Muscle layer of colon (tissue), 2 donors: ENCODE data around the gene CYP26A1.

ENCODE experiments used
- H3K27ac ChIP-seq: one replicate; pipeline ENCODE4 v1.7.0; 2013; ENCODE audit warnings: low read depth, mild to moderate bottlenecking, low read length, moderate library complexity
- H3K27me3 ChIP-seq, 2 donors: one replicate each; pipeline ENCODE4 v1.7.0; 2013; ENCODE audit warnings: low read length in 2 of 2, mild to moderate bottlenecking in 2 of 2; ENCODE audit not compliant: insufficient read depth in 2 of 2, control insufficient read depth in 1 of 2
- H3K36me3 ChIP-seq: one replicate; pipeline ENCODE4 v1.7.0; 2013; ENCODE audit warnings: mild to moderate bottlenecking, low read length; ENCODE audit not compliant: insufficient read depth
- H3K4me1 ChIP-seq: one replicate; pipeline ENCODE4 v1.7.0; 2013; ENCODE audit warnings: mild to moderate bottlenecking, low read length; ENCODE audit not compliant: insufficient read depth
- H3K4me3 ChIP-seq, 2 donors: one replicate each; pipeline ENCODE4 v1.7.0; 2013; ENCODE audit warnings: low read length in 2 of 2, low read depth in 1 of 2, mild to moderate bottlenecking in 1 of 2, moderate library complexity in 1 of 2
- H3K9ac ChIP-seq: one replicate; pipeline ENCODE4 v1.7.0; 2013; ENCODE audit warnings: low read length
- H3K9me3 ChIP-seq: one replicate; pipeline ENCODE4 v1.7.0; 2013; ENCODE audit warnings: mild to moderate bottlenecking, low read length
- donor health status: abdominal sarcoma.
- donor health status: Adenocarcinoma of cecum.

The CYP26A1 gene

DNA sequence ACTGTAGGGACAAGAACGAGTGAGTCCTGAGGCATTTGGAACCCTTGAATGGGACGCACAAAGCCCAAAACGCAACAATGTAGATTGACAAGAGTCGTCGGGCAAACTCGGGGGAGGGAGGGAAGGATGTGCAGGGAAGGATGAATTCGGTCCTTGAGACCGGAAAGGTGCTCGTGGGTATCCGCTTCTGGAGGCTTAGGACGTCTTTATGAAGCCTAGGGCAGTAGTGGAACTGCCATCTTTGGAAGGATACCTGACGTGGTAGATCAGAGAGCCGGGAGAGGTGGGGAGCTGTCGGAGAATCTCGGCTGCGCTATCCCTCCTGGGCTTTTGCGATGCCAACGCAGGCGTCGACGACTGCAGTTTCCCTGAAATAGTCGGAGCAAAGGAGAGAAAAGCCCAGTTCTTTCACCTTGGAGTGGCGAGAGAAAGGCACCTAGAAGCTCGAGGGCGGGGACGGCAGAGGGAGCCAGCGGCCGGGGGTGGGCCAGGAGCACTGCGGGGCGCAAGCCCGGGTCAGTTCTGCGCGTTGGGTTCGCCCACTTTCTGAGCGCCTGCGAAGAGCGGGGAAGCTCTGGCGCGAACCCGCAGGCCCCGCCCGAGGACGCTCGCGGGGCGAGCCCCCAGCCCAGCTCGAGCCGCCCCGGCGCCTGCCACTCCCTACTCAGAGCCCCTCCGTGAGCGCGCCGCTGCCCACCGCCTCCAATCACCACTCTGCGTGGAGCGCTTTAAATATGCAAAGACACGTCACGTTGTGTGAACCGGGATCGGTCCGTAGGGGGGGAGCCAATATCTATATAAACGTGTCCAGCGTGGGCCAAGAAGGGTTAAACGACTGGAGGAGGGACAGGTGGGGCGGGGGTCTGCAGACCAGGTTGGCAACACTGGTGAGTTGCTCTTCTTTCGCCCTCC, 13.5 kb upstream of the CYP26A1 start, which contains the start of gene CYP26C1:
CYP26C1 (plus strand) TSS at position 824 of the 912 bp plus-strand sequence. CDS start 466 bp downstream, outside the sequence.
- Histone ChIP-seq H3K4me1 (peaks cover 5% of the 10 kb centered on the region), H3K9me3 (no peaks in the 10 kb centered on the region), H3K27me3 (peaks cover 20 to 64% of the 10 kb centered on the region in 2 donors), H3K27ac (no peak within 1 kb of the TSS), H3K36me3 (peaks cover 10% of the 10 kb centered on the region), H3K9ac (no peak within 1 kb of the TSS), H3K4me3 (no peak within 1 kb of the TSS)

DNA sequence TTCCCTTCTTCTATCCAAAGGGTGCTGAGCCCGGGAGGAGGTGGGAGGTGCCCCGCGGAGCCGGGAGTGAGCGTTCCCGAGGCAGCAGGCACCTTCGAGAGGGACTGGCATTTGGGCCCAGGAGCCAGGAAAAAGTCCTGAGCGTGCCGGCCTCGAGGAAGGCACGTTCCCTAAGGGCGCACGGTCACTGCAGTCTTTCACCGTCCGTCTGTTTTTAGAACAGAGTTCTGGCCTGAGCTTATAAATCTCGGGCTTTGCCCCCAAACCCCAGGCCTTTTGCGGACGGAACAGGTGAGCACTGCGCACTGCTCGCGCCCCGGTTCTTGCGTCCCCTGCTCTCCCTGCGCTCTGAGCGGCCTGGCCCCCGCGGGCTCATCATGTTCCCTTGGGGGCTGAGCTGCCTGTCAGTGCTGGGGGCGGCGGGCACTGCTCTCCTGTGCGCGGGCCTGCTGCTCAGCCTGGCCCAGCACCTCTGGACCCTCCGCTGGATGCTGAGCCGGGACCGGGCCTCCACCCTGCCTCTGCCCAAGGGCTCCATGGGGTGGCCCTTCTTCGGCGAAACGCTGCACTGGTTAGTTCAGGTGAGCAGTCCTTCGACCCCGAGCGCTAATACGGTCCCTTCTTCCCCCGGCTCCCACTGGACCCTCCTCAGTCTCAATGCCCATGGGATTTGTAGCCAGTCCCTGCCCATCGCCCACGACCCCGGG, 12.7 kb upstream of the CYP26A1 start:
- H3K36me3 ChIP-seq = peaks cover 10% of the 10 kb centered on the region
- no peak overlapping the region for H3K4me3 ChIP-seq

GRCh38 chr10:93061594-93062513, 11.8 kb upstream of the CYP26A1 start:
- Histone ChIP-seq H3K36me3 (peaks cover 10% of the 10 kb centered on the region), H3K27me3 (peaks cover 27 to 78% of the 10 kb centered on the region in 2 donors), H3K4me3 (no peak overlapping the region), H3K9ac (no peak overlapping the region), H3K9me3 (no peaks in the 10 kb centered on the region), H3K27ac (no peak overlapping the region), H3K4me1 (peaks cover 5% of the 10 kb centered on the region)

More for the DNA sequence above, 12.7 kb upstream of the CYP26A1 start:
- Histone ChIP-seq H3K4me1 (peaks cover 5% of the 10 kb centered on the region), H3K9me3 (no peaks in the 10 kb centered on the region), H3K9ac (no peak overlapping the region), H3K27me3 (peaks cover 20 to 70% of the 10 kb centered on the region in 2 donors), H3K27ac (no peak overlapping the region)

GRCh38 chr10:93062514-93063143, 11.1 kb upstream of the CYP26A1 start:
- peaks cover 10% of the 10 kb centered on the region for H3K36me3 ChIP-seq
- no peaks in the 10 kb centered on the region for H3K9me3 ChIP-seq
- H3K4me3 ChIP-seq = no peak overlapping the region
- H3K9ac ChIP-seq = no peak overlapping the region
- H3K27me3 ChIP-seq = peaks cover 32 to 79% of the 10 kb centered on the region in 2 donors
- H3K27ac ChIP-seq = no peak overlapping the region
- peaks cover 5% of the 10 kb centered on the region for H3K4me1 ChIP-seq

DNA sequence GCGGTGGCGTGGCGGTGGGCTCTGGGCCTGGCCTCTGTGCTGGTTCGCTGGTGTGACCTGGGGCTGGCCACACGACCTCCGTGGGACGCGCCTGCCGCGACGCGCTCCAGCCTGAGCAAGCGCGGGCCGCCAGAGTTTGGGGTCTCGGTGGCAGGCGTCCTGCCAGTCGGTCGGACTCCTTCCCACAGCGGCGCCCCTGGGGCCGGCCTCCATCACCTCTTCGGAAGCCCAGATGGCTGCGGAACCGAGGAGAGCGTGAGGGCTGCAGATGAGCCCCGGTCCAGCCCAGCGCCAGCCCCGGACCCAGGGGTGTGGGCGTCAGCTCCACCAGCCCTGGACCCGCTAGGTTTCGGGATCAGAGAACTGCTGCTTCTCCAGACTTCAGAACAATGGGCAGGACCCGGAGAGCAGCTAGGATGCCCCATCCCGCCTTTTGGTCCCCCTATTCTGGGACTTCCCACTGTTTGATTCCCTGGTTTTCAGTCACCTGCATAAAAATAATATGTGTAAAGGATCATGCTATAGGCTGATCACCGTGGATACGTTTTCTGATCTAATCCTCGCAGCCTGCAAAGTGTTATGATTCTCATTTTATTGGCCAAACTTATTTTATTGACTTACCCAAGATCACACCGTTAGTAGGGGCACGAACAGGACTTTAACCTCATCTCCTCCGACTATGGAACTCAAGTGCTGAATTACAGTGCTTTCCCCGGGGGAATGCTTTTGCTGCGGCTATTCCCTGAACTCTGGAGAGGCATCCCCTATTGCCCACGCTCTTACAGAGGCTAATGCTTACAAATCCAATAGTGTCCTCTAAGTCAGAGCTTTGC, 10.3 kb upstream of the CYP26A1 start:
- peaks cover 26 to 83% of the 10 kb centered on the region in 2 donors for H3K27me3 ChIP-seq
- no peaks in the 10 kb centered on the region for H3K9me3 ChIP-seq

GRCh38 chr10:93063977-93064660, 9.6 kb upstream of the CYP26A1 start:
- H3K27ac ChIP-seq = no peak overlapping the region
- H3K27me3 ChIP-seq = peaks cover 20 to 83% of the 10 kb centered on the region in 2 donors
- H3K4me1 ChIP-seq = peaks cover 5% of the 10 kb centered on the region

More for the DNA sequence above, 10.3 kb upstream of the CYP26A1 start:
- Histone ChIP-seq H3K4me1 (peaks cover 5% of the 10 kb centered on the region), H3K27ac (no peak overlapping the region), H3K36me3 (peaks cover 10% of the 10 kb centered on the region), H3K9ac (no peak overlapping the region), H3K4me3 (no peak overlapping the region)

GRCh38 chr10:93064874-93065660, 8.6 kb upstream of the CYP26A1 start:
- H3K4me3 ChIP-seq = no peak overlapping the region
- no peak overlapping the region for H3K9ac ChIP-seq
- no peaks in the 10 kb centered on the region for H3K9me3 ChIP-seq
- no peaks in the 10 kb centered on the region for H3K36me3 ChIP-seq
- peaks cover 5% of the 10 kb centered on the region for H3K4me1 ChIP-seq
- no peak overlapping the region for H3K27ac ChIP-seq
- H3K27me3 ChIP-seq = peaks cover 14 to 82% of the 10 kb centered on the region in 2 donors

More at GRCh38 chr10:93063977-93064660, 9.6 kb upstream of the CYP26A1 start:
- Histone ChIP-seq H3K9me3 (no peaks in the 10 kb centered on the region), H3K9ac (no peak overlapping the region), H3K36me3 (peaks cover 3% of the 10 kb centered on the region), H3K4me3 (no peak overlapping the region)

DNA sequence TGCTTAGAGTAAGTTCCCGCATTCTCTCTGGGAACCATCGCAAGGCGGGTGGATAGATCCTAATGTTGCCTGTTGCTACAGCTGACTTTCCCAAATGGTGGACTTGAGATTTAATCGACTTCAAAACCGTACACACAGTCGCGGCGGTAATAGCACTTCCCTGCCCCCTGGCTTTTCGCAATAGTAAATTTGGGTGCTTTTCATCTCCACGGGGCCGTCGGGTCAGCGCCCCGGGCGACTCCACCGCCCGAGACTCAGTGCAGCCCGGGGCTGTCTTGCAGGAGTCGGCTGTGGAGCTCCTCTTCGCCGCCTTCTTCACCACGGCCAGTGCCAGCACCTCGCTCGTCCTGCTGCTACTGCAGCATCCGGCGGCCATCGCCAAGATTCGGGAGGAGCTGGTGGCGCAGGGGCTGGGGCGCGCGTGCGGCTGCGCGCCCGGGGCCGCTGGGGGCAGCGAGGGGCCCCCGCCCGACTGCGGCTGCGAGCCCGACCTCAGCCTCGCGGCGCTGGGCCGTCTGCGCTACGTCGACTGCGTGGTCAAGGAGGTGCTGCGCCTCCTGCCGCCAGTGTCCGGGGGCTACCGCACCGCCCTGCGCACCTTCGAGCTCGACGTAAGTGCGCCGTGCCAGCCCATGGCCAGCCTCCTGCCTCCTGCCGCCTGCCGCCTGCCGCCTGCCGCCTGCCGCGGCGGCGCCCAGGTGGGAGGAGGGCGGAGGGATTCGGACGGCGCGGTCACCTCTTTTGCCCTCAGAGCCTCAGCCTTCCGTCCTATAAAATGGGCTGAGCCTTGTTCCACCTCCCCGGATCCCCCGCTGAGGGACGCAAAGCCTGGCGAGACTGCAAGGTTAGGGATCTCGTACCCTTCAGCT, 7.8 kb upstream of the CYP26A1 start:
- peaks cover 5% of the 10 kb centered on the region for H3K4me1 ChIP-seq
- no peak overlapping the region for H3K9ac ChIP-seq
- H3K27me3 ChIP-seq = peaks cover 13 to 82% of the 10 kb centered on the region in 2 donors
- H3K4me3 ChIP-seq = no peak overlapping the region
- H3K27ac ChIP-seq = no peak overlapping the region
- H3K36me3 ChIP-seq = no peaks in the 10 kb centered on the region
- H3K9me3 ChIP-seq = no peaks in the 10 kb centered on the region
